Activated CD4-positive, CD25-positive, alpha-beta regulatory T cell treated with anti-CD3 and anti-CD28 coated beads, Interleukin-2, amount 50 U/mL, for 16 hours (primary cell): ENCODE data around the gene TMPRSS2.
"Not testable (repeated sequence)": the region's sequence is repeated elsewhere in the genome, so short reads cannot be mapped to it uniquely, and the experiment has no call there.

Experiments used
- DNase-seq: peaks from one replicate; pipeline ENCODE4 v3.0.0-alpha.2; 2020; ENCODE audit warnings: low read depth, low spot score

Gene TMPRSS2

GRCh38 chr21:41426676-41427404 lies 81.1 kb downstream of the TMPRSS2 start:
- DNase-seq: no peak

DNA sequence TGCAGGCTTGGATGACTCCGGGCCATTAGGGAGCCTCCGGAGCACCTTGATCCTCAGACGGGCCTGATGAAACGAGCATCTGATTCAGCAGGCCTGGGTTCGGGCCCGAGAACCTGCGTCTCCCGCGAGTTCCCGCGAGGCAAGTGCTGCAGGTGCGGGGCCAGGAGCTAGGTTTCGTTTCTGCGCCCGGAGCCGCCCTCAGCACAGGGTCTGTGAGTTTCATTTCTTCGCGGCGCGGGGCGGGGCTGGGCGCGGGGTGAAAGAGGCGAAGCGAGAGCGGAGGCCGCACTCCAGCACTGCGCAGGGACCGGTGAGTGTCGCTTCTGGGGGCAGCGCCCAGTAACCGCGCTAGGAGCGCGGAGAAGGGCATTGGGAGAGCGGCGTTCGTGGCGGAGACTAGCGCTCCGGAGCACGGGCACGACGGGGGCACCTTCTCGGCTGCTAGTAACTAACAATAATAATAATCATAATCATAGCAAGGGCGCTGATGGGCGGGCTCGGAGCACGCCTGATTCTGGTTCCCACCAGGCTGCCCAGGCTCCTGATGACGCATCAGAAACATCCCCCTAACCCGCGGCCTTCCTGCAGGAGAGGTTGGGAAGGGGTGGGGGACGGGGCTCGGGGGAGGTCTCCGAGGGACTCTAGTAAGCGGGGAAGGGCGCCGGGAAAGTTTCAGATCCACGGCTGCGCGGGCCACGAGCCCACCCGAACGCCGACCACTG lies 81.8 kb downstream of the TMPRSS2 start, which contains the start of gene MX1:
MX1 (plus strand) TSS at position 286 of the 722 bp plus-strand sequence. CDS start 5,832 bp downstream, outside the sequence.
- peak; percentile 76 for DNase-seq

DNA sequence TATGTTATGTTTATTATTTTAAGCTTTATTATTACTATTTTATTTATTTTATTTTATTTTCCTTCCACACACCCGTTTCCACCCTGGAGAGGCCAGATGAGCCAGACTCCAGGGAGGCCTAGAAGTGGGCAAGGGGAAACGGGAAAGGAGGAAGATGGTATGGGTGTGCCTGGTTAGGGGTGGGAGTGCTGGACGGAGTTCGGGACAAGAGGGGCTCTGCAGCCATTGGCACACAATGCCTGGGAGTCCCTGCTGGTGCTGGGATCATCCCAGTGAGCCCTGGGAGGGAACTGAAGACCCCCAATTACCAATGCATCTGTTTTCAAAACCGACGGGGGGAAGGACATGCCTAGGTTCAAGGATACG lies 82.4 kb downstream of the TMPRSS2 start:
- no peak for DNase-seq

DNA sequence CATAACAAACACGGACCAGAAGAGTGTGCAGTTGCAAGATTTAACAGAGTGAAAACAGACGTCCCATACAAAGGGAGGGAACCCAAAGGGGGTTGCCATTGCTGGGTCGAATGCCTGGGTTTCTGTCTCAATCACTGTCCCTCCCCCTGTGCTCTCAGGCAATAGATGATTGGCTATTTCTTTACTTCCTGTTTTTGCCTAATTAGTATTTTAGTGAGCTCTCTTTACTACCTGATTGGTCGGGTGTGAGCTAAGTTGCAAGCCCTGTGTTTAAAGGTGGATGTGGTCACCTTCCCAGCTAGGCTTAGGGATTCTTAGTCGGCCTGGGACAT lies 84.7 kb downstream of the TMPRSS2 start:
- DNase-seq: not testable (repeated sequence)

DNA sequence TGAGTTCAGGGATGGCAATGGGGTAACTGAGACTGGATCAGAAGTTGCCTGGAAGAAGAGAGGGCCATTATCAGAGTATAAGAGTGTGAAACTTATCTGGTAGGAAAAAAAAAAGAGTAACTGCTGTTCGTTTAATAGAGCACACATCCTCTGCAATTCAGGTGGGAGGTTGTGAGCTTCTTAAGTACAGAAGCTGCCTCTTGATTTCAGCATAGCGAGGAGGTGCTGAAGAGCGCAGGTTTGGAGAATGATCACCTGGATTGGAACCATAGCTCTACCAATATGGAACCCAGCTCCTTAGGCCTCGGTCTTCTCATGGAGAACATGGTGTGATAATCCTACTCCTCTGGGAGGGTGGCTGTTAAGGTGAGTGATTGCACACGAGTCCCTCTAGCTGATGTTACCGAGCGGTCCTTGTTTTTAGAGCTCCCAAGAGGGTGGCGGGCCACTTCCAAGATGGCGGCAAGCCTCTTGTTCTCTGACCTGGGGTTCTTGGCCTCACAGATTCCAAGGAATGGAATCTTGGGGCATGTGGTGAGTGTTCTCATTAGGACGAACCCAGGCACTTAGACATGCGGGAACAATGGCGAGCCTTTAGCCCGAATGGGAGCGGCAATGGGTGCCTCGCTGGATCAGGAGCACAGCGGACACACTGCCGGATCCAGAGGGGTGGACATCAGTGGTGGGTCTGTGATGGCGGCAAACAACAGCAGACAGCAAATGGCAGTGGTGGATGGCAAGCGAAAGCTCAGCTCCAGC lies 85.2 kb downstream of the TMPRSS2 start:
- DNase-seq: no peak

- not testable (repeated sequence) for DNase-seq
Observed at GRCh38 chr21:41420998-41421397, 87.0 kb downstream of the TMPRSS2 start.

GRCh38 chr21:41419921-41420862 lies 87.8 kb downstream of the TMPRSS2 start:
- no peak for DNase-seq

- DNase-seq: no peak
Observed at GRCh38 chr21:41418956-41419680, 88.8 kb downstream of the TMPRSS2 start.

DNA sequence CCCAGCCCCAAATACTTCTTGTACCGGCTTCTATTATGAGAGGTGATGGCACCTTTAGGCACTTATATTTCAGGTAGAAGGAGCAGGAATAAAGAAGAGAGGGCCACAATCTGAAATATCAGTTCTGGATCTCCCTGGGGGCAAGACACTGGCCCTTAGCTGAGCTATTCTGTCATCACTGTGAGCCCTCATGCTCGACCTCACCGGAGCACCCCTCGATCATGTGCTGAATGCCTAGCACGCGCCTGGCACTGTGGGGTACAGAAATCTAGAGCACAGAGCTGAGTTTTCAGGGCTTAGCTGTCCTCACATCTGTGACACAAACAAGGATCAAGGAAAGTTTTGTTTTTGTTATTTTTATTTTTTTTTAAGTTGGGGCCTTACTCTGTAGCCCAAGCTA lies 89.6 kb downstream of the TMPRSS2 start:
- no peak for DNase-seq

GRCh38 chr21:41417505-41417904 lies 90.5 kb downstream of the TMPRSS2 start:
- not testable (repeated sequence) for DNase-seq
